ENCODE results near the gene DTNB. TPM values are rescaled to one million over a fixed set of nuclear protein-coding genes. Genes with fewer than 3 reads are reported as not detected.

DTNB gene
- polyA plus RNA-seq, 1 of the 3 experiments (the other 2 are of a cell fraction) = 15.3 TPM

DNA sequence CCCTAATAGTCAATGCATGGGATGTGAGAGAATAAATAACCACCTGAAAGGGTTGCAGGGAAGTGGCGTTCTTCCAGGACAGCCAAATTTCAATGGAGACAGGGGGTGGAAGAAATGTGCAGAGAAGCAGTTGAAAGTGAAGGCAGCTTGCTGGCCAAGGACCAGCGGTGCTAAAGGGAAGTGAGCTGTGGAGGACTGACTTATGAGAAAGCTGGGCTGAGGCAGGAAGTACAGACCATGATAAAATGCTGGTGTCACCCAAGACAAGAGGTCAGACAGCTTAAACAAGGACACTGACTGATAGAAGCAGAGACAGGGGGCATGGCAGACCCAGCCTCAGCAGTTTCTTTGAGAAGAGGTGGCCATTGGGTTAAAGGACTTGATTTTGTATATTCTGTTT lies 106.7 kb downstream of the DTNB start:
- no peaks in the 10 kb centered on the region for H3F3A ChIP-seq (replicated peaks; ENCODE audit: insufficient read depth)
- no peak overlapping the region for H2AFZ ChIP-seq (ENCODE audit: low read depth)
- no peak overlapping the region for H3K27ac ChIP-seq (ENCODE audit: low read depth in 2 of 2, low read length in 1 of 2)
- no peaks in the 10 kb centered on the region for H3K9me2 ChIP-seq
- no peak overlapping the region for H3K4me2 ChIP-seq
- H3K4me3 ChIP-seq (ENCODE audit: low read depth in 2 of 2, low read length in 1 of 2) = no peak overlapping the region
- ChIA-PET CTCF (interaction anchor here (0.7 to 3.6 kb wide), 22 partner anchors 9 to 338 kb away, joined by 3 to 20 read pairs (median 5); partner anchors contain the start of gene DNMT3A), POLR2A (no interaction called here)
- 90% methylated on average over 2 of the region's 2 CpGs for WGBS (ENCODE audit: low lambda C conversion rate)
- no peaks in the 10 kb centered on the region for H3K79me2 ChIP-seq (ENCODE audit: insufficient read depth)
- no peaks in the 10 kb centered on the region for H4K20me1 ChIP-seq (ENCODE audit: insufficient read depth)
- DNase-seq = no peak
- peaks cover 0 to 7% of the 10 kb centered on the region in 2 experiments; a peak in 1 of 4 replicates for H3K4me1 ChIP-seq (ENCODE audit: control insufficient read depth in 1 of 2, insufficient read depth in 2 of 2, low read depth in 1 of 2, low read length in 1 of 2)
- H3K27me3 ChIP-seq (ENCODE audit: insufficient read depth) = no peaks in the 10 kb centered on the region
- no peaks in the 10 kb centered on the region for H3K36me3 ChIP-seq (replicated peaks in 1 of 2; ENCODE audit: control insufficient read depth in 1 of 2, insufficient read depth in 2 of 2, low read length in 1 of 2)
- TF ChIP-seq RFX5 (IDR thresholded peaks at IDR 0.05; ENCODE audit: low read length) (no peak), RAD21 (IDR thresholded peaks at IDR 0.05; ENCODE audit: low read length) (no peak), FOXM1 (IDR thresholded peaks at IDR 0.05; ENCODE audit: low read depth) (no peak), SIN3A (IDR thresholded peaks at IDR 0.05; ENCODE audit: borderline replicate concordance, low read depth, low read length) (no peak), CTCF (IDR thresholded peaks at IDR 0.05) (no peak), GABPA (IDR thresholded peaks at IDR 0.05; ENCODE audit: low read depth) (no peak), TCF12 (IDR thresholded peaks at IDR 0.05) (no peak), EZH2phosphoT487 (IDR thresholded peaks at IDR 0.05; ENCODE audit: borderline replicate concordance, low read depth) (no peak), FOXJ3 (CRISPR knock-in tag; IDR thresholded peaks at IDR 0.05) (no peak), FOSL2 (IDR thresholded peaks at IDR 0.05; ENCODE audit: borderline replicate concordance, low read depth) (no peak), TAF1 (IDR thresholded peaks at IDR 0.05; ENCODE audit: borderline replicate concordance, low read depth, low read length) (no peak), RCOR1 (IDR thresholded peaks at IDR 0.05; ENCODE audit: low read length) (no peak)
- TF ChIP-seq, protein P1, sequence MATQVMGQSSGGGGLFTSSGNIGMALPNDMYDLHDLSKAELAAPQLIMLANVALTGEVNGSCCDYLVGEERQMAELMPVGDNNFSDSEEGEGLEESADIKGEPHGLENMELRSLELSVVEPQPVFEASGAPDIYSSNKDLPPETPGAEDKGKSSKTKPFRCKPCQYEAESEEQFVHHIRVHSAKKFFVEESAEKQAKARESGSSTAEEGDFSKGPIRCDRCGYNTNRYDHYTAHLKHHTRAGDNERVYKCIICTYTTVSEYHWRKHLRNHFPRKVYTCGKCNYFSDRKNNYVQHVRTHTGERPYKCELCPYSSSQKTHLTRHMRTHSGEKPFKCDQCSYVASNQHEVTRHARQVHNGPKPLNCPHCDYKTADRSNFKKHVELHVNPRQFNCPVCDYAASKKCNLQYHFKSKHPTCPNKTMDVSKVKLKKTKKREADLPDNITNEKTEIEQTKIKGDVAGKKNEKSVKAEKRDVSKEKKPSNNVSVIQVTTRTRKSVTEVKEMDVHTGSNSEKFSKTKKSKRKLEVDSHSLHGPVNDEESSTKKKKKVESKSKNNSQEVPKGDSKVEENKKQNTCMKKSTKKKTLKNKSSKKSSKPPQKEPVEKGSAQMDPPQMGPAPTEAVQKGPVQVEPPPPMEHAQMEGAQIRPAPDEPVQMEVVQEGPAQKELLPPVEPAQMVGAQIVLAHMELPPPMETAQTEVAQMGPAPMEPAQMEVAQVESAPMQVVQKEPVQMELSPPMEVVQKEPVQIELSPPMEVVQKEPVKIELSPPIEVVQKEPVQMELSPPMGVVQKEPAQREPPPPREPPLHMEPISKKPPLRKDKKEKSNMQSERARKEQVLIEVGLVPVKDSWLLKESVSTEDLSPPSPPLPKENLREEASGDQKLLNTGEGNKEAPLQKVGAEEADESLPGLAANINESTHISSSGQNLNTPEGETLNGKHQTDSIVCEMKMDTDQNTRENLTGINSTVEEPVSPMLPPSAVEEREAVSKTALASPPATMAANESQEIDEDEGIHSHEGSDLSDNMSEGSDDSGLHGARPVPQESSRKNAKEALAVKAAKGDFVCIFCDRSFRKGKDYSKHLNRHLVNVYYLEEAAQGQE (IDR thresholded peaks at IDR 0.05; ENCODE audit: low read depth, low read length) = no peak
- H3K9ac ChIP-seq = no peak overlapping the region
- H3K9me3 ChIP-seq = no peaks in the 10 kb centered on the region

Data from SK-N-SH (cell line).